ENCODE measurements around the gene CA12.
A peak's percentile ranks its signal among the peaks of the same experiment; 100 is the strongest.

Gene CA12

GRCh38 chr15:63401714-63402497 lies 20.3 kb upstream of the CA12 start:
- DNase-seq: no peak

- DNase-seq: peak; percentile 22
Observed at GRCh38 chr15:63401078-63401477, 19.4 kb upstream of the CA12 start.

GRCh38 chr15:63398456-63398855 lies 16.8 kb upstream of the CA12 start:
- DNase-seq: no peak

GRCh38 chr15:63396152-63396928 lies 14.7 kb upstream of the CA12 start:
- DNase-seq: no peak

DNA sequence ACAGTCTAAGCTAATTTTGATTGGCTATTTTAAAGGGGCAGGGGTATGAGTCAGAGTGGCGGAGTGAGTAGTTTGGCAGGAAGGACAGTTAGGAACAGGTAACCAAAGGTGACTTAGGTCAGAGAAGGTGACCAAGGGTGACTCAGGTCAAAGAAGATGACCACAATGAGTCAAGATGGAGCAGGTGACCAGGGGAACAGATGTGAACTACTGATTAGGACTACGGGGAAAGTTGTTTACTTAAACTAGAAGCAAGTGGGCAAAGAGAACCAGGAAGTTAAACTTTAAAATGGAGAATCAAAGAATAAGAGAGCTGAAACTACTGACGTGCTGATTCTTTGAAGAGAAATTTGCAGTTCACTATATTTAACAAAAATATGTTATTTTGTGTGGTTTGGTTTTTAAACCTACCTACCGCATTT lies 14.1 kb upstream of the CA12 start:
- DNase-seq: no peak

- DNase-seq: no peak
Observed at GRCh38 chr15:63392361-63393009, 10.8 kb upstream of the CA12 start.

GRCh38 chr15:63391669-63392360 lies 10.2 kb upstream of the CA12 start:
- no peak for DNase-seq

DNA sequence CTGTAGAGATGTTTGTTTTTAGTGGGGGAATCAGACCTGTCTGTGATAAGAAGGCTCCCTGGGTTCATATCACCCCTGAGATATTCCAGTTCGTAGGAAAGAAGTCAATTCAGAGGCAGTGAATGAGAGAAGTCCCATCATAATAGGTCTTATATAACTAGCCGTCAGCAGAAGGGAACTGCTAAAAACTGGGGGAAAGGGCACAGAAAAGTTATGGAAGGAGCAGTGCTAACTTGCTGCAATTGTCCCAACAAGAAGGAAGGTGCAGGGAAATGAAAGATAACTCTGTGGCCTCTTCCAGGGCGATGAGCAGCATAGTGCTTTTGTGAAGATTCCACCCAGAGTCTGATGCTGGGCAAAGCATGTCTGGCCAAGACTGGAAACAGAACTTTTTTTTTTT lies 9.0 kb upstream of the CA12 start:
- DNase-seq: no peak

GRCh38 chr15:63389902-63390670 lies 8.4 kb upstream of the CA12 start:
- DNase-seq: no peak

DNA sequence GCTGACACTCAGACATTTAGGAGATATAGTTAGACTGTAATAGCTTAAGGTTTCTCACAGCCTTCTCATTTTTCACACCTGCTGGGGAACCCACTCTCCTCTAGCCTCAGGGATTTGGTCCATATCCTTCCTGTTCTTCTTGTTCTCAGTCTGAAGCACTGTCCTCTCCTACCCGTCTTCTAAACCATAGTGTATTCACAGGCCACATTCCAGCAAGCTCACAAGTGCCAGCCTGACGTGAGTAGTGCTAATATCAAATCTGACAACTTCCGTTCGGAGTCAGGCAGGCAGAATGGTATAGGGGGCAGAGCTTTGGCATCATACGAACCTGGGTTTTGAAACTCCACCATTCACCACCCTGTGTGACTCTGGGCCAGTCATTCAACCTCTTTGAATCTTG lies 6.9 kb upstream of the CA12 start:
- DNase-seq: no peak

DNA sequence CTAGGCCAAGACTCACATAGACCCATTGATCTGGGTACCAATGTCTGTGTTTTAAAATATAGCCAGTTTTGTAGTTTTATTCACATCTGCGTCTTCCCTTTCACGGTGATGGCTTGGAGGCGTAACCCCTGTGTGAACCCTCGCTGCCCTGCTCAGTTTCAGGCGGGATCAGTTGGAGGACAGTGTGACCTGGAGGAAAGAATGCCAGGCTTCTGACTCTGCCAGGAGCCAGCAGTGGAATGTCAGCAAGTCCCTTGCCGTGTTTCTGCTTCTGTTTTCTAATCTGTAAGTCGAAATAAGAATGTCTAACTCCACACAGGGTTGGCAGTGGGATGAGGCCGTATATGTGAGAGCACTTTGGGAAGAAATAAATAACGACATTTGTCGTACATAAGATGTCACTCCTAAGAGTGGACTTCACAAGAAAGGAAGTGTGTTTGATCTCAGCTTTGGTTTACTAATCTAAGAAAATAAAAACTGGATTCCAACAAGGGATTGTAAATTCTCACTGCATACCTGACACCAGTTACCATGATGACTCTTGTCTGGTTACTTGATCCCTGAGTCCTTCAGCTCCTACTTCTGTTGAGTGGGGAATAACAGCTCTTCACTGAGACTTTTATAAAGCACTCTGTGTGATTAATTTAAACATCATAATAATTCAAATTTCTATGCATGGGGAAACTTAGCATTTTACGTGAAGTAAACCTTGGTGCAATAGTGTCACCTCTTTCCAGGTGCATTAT lies 6.3 kb upstream of the CA12 start:
- no peak for DNase-seq

DNA sequence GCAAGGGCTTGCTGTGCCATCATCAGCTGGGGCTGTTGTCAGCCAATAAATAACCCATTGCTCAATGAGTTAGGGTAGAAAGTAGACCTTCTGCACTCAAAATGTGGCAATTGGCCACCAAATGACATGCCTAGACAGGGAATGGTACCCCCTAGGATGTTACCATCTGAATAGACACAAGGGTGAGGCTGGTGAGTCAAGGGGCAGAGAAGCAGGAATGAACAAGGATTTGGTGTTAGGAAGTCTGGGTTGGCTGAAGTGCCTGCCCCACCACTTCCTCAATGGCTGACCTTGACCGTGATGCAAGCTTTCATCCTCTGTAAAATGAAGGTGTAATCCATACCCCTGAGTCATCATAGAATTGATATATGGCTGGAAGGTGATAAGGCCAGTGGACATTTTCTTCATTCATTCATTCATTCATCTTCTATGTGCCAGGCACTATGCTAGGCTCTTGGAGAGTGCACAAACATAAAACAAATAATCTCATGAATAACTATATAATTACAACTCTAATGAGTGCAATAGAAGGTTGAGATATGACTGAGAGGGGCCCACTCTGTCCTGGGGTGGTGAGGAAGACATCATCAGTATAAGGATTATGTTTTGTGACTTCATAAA lies 4.4 kb upstream of the CA12 start:
- DNase-seq: no peak

- no peak for DNase-seq
Observed at GRCh38 chr15:63384906-63385305, 3.3 kb upstream of the CA12 start.

DNA sequence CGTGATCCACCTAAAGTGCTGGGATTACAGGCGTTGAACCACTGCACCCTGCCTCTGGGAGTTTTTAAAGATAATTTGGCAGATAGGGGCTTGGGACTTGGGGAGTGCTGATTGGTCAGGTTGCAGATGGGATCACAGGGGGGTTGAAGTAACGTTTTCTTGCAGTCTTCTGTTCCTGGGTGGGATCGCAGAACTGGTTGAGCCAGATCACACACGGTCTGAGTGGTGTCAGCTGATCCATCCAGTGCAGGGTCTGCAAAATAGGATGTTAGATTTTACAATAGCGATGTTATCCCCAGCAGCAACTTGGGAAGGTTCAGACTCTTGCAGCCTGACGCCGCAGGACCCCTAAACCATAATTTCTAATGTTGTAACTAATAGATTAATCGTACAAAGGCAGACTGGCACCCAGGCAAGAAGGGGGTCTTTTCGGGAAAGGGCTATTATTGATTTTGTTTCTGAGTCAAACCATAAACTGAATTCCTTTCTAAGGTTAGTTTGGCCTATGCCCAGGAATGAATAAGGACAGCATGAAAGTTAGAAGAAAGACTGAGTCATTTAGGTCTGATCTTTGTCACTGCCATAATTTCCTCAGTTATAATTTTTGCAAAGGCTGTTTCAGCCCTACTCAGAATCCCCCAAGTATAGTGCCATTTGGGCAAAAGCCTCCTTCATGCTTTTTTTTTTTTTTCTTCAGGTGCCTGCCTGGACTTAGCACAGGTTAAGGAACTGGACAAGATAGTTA lies 1.5 kb upstream of the CA12 start:
- no peak for DNase-seq

DNA sequence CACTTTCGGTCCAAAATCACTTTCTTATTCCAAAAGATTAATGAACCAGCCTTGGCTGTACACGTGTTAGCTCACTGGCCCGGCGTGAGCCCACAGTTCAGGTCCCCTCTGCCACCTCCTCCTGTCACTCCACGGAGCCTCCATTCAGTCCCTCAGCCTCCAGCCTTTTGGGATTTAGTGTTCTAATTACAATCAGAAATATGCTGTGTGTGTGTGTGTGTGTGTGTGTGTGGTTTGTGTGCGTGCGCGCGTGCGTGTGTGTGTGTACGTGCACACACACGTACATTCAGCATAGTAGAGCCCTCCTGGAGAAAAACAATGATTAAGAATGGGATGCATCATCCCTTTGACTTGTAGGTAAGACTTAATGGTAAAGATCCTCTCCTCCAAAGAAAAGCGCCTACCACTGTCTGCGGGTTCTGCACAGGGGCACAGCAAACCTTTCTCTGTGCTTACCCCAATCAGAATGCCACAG lies 801 bp downstream of the CA12 start:
- no peak for DNase-seq

DNA sequence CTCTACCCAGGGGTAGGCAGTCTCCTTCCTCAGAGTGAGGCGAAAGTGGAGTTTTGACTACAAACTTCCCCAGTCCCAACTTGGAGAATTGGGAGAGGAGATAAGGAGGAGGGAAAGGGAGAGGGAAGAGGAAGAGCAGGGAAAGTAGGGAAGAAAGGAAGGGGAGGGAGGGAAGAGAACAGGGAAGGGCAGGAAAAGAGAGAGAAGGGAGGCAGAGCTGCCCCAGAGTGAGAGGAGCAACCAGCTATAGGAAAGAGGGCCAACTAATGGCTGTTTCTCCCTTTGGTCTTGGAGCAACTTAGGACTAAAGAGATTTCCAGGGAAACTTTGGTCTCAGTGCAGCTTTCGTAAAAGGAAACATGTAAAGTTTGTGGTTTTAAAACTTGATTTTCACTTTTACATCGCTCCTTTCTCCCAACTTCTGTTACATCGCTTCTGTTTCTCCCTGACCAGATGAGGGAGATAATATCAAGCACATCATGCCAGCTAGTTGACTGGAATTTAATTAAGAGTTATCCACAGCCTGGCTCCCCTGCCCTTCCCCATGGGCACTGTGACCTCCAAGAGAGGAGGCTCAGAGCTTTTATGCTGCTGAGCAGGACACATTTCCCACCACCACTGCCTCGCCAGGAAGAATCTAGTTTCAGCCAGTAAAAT lies 1.4 kb downstream of the CA12 start:
- DNase-seq: no peak

DNA sequence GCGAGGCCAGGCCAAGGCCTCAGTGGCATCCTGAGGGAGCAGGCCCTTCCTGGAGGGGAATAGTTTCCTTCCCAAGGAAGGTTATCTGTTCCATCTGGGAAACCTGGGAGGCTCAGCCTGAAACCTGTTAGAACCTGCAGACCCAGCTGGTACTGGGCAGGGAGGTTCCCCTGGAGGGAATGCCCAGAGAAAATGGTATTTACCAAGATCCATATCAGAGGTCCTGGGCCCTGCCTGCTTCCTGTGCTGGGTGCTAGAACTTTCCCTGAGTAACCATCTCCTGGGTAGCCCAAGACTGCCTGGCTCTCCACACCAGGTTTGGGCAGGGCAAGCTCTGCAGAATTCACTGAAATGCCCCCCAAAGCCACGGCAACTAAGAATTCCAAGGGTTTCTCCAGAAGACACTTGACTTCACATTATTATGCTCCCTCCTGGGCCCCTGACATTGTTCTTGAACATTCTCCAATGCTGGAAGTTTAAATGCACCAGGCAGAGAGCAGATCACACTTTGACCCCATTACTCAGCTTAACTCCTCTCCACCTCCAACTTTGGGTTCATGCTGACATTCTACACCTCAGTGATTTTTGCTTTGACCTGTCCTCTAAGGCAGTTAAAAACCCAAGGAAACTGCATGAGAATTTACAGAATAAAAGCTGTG lies 2.0 kb downstream of the CA12 start:
- no peak for DNase-seq

GRCh38 chr15:63378946-63379345 lies 2.7 kb downstream of the CA12 start:
- DNase-seq: no peak

Data from activated naive CD4-positive, alpha-beta T cell treated with anti-CD3 and anti-CD28 coated beads, Interleukin-2, amount 50 U/mL, for 16 hours (primary cell).